ENCODE data around the gene TPPP.
"Not testable (repeated sequence)": the region's sequence is repeated elsewhere in the genome, so short reads cannot be mapped to it uniquely, and the experiment has no call there.

The TPPP gene

GRCh38 chr5:633501-633955, 59.6 kb downstream of the TPPP start:
- Histone ChIP-seq H3K4me3 (ENCODE audit: severe bottlenecking) (no peak overlapping the region), H3K9me3 (ENCODE audit: severe bottlenecking) (no peaks in the 10 kb centered on the region), H3K4me1 (ENCODE audit: insufficient read depth, poor library complexity, severe bottlenecking) (no peaks in the 10 kb centered on the region), H3K36me3 (ENCODE audit: low read depth) (peaks cover 43% of the 10 kb centered on the region), H3K27me3 (ENCODE audit: insufficient read depth, poor library complexity, severe bottlenecking) (no peaks in the 10 kb centered on the region), H3K27ac (ENCODE audit: poor library complexity, severe bottlenecking) (no peak overlapping the region)
- no peak for TF ChIP-seq CTCF (IDR thresholded peaks at IDR 0.05; ENCODE audit: poor library complexity, severe bottlenecking)
- ATAC-seq (ENCODE audit: low read depth) (0 out of 3 replicates have a peak, but pooled peaks have one; percentile 21), DNase-seq (ENCODE audit: low spot score) (no peak)

- DNase-seq (ENCODE audit: low spot score), result peak; percentile 56
- not testable (repeated sequence) for H3K9me3 ChIP-seq (ENCODE audit: severe bottlenecking); H3K27me3 ChIP-seq (ENCODE audit: insufficient read depth, poor library complexity, severe bottlenecking); H3K4me1 ChIP-seq (ENCODE audit: insufficient read depth, poor library complexity, severe bottlenecking); ATAC-seq (ENCODE audit: low read depth); H3K4me3 ChIP-seq (ENCODE audit: severe bottlenecking); H3K27ac ChIP-seq (ENCODE audit: poor library complexity, severe bottlenecking)
- H3K36me3 ChIP-seq (ENCODE audit: low read depth), result peaks cover 44% of the 10 kb centered on the region
Measured at GRCh38 chr5:628351-629205, 64.6 kb downstream of the TPPP start.

GRCh38 chr5:627840-628239, 65.3 kb downstream of the TPPP start:
- Histone ChIP-seq H3K4me3 (ENCODE audit: severe bottlenecking) (no peak overlapping the region), H3K27me3 (ENCODE audit: insufficient read depth, poor library complexity, severe bottlenecking) (no peaks in the 10 kb centered on the region), H3K27ac (ENCODE audit: poor library complexity, severe bottlenecking) (no peak overlapping the region), H3K9me3 (ENCODE audit: severe bottlenecking) (no peaks in the 10 kb centered on the region), H3K4me1 (ENCODE audit: insufficient read depth, poor library complexity, severe bottlenecking) (no peaks in the 10 kb centered on the region), H3K36me3 (ENCODE audit: low read depth) (peaks cover 43% of the 10 kb centered on the region)
- DNase-seq (ENCODE audit: low spot score) (peak; percentile 47), ATAC-seq (ENCODE audit: low read depth) (no peak)
- TF ChIP-seq CTCF (IDR thresholded peaks at IDR 0.05; ENCODE audit: poor library complexity, severe bottlenecking), result no peak

- Histone ChIP-seq H3K36me3 (ENCODE audit: low read depth) (peaks cover 46% of the 10 kb centered on the region), H3K27ac (ENCODE audit: poor library complexity, severe bottlenecking) (no peak overlapping the region), H3K9me3 (ENCODE audit: severe bottlenecking) (no peaks in the 10 kb centered on the region), H3K4me3 (ENCODE audit: severe bottlenecking) (no peak overlapping the region), H3K4me1 (ENCODE audit: insufficient read depth, poor library complexity, severe bottlenecking) (no peaks in the 10 kb centered on the region), H3K27me3 (ENCODE audit: insufficient read depth, poor library complexity, severe bottlenecking) (no peaks in the 10 kb centered on the region)
- no peak for ATAC-seq (ENCODE audit: low read depth)
- no peak for TF ChIP-seq CTCF (IDR thresholded peaks at IDR 0.05; ENCODE audit: poor library complexity, severe bottlenecking)
- DNase-seq (ENCODE audit: low spot score), result no peak
Measured at GRCh38 chr5:626850-627249, 66.3 kb downstream of the TPPP start.

- H3K4me1 ChIP-seq (ENCODE audit: insufficient read depth, poor library complexity, severe bottlenecking), result no peaks in the 10 kb centered on the region
- no peak for TF ChIP-seq CTCF (IDR thresholded peaks at IDR 0.05; ENCODE audit: poor library complexity, severe bottlenecking)
- H3K36me3 ChIP-seq (ENCODE audit: low read depth), result peaks cover 60% of the 10 kb centered on the region
- H3K9me3 ChIP-seq (ENCODE audit: severe bottlenecking), result no peaks in the 10 kb centered on the region
- no peak overlapping the region for H3K27ac ChIP-seq (ENCODE audit: poor library complexity, severe bottlenecking)
- H3K4me3 ChIP-seq (ENCODE audit: severe bottlenecking), result no peak overlapping the region
- DNase-seq (ENCODE audit: low spot score), result peak; percentile 46
- no peaks in the 10 kb centered on the region for H3K27me3 ChIP-seq (ENCODE audit: insufficient read depth, poor library complexity, severe bottlenecking)
- ATAC-seq (ENCODE audit: low read depth), result no peak
Measured at GRCh38 chr5:625516-625915, 67.6 kb downstream of the TPPP start.
